ELF-1 (cell line): ENCODE measurements around the gene UPK3A.
A peak's percentile ranks its signal among the peaks of the same experiment; 100 is the strongest.

ENCODE experiments used
- DNase-seq: peaks from one replicate; pipeline ENCODE4 v3.0.0-alpha.2; 2016; ENCODE audit warnings: low read depth, low spot score

UPK3A gene

GRCh38 chr22:45284705-45285262, at the start of gene UPK3A:
Gene UPK3A (plus strand): TSS chr22:45284949. CDS start chr22:45285014, 65 bp downstream.
- DNase-seq: peak; percentile 67

GRCh38 chr22:45235101-45235777, 49.5 kb upstream of the UPK3A start:
- DNase-seq: no peak

- DNase-seq: no peak
Observed at GRCh38 chr22:45235851-45236342, 48.9 kb upstream of the UPK3A start.

GRCh38 chr22:45237065-45237990, 47.4 kb upstream of the UPK3A start:
- DNase-seq: no peak

GRCh38 chr22:45238076-45238956, 46.4 kb upstream of the UPK3A start:
- DNase-seq: no peak

- no peak for DNase-seq
Observed at GRCh38 chr22:45238957-45239680, 45.6 kb upstream of the UPK3A start.

GRCh38 chr22:45239681-45240051, 45.1 kb upstream of the UPK3A start:
- no peak for DNase-seq

- DNase-seq: no peak
Observed at GRCh38 chr22:45240104-45240809, 44.5 kb upstream of the UPK3A start.

GRCh38 chr22:45240810-45241631, 43.7 kb upstream of the UPK3A start, which contains the start of gene KIAA0930:
Gene KIAA0930 (minus strand): TSS chr22:45240894. CDS start chr22:45240703, 191 bp downstream.
- peak; percentile 44 for DNase-seq

GRCh38 chr22:45242778-45243191, 42.0 kb upstream of the UPK3A start:
- no peak for DNase-seq

GRCh38 chr22:45244916-45245315, 39.8 kb upstream of the UPK3A start:
- DNase-seq: no peak

- peak; percentile 87 for DNase-seq
Observed at GRCh38 chr22:45246060-45246985, 38.4 kb upstream of the UPK3A start.

GRCh38 chr22:45248832-45249561, 35.8 kb upstream of the UPK3A start:
- no peak for DNase-seq

- no peak for DNase-seq
Observed at GRCh38 chr22:45251825-45252224, 32.9 kb upstream of the UPK3A start.

GRCh38 chr22:45253039-45253641, 31.6 kb upstream of the UPK3A start:
- DNase-seq: no peak

GRCh38 chr22:45254388-45254787, 30.4 kb upstream of the UPK3A start:
- no peak for DNase-seq

- no peak for DNase-seq
Observed at GRCh38 chr22:45254789-45255278, 29.9 kb upstream of the UPK3A start.
